Measurements from ENCODE around the gene SPEM2. TPM values are rescaled to one million over a fixed set of nuclear protein-coding genes. Genes with fewer than 3 reads are reported as not detected.

SPEM2 gene
- total and polyA plus RNA-seq, 2 of the 8 experiments (the other 6 are each of a cell fraction or from before 2014, with no cell fraction given), result 0.03 TPM; not detected in 1

- ChIA-PET CTCF (ENCODE audit: partially characterized antibody) (interaction anchor here (0.6 to 2.4 kb wide), 3 partner anchors 18 to 56 kb away, joined by 3 to 6 read pairs (median 4); no protein-coding TSS in a partner anchor), POLR2A (ENCODE audit: partially characterized antibody) (interaction anchor here (1.2 to 2.2 kb wide), 5 partner anchors 25 to 54 kb away, joined by 3 to 6 read pairs (median 4); partner anchors contain the start of gene TMEM256)
- H3K4ac ChIP-seq (replicated peaks; ENCODE audit: insufficient read length, low read depth, low read length), result no peak overlapping the region
- H3K27me3 ChIP-seq (replicated peaks in 1 of 4; ENCODE audit: control insufficient read depth in 3 of 4, extremely low read depth in 1 of 4, insufficient read depth in 3 of 4, low read length in 3 of 4), result peaks cover 0 to 2% (median 0%) of the 10 kb centered on the region in 4 experiments; a peak in 2 of 7 replicates
- no peak overlapping the region for H3K9ac ChIP-seq (replicated peaks in 1 of 4; ENCODE audit: extremely low read depth in 1 of 4, low read depth in 3 of 4, low read length in 3 of 4)
- no peak overlapping the region for H4K8ac ChIP-seq (ENCODE audit: extremely low read depth, insufficient read depth, low read length)
- H2BK12ac ChIP-seq (ENCODE audit: low read depth, low read length), result no peak overlapping the region
- no peak overlapping the region for H3K56ac ChIP-seq (replicated peaks; ENCODE audit: insufficient read length, low read depth, low read length)
- H3K18ac ChIP-seq (ENCODE audit: extremely low read depth, low read length), result no peak overlapping the region
- no peak overlapping the region for H2BK5ac ChIP-seq (ENCODE audit: low read depth, low read length)
- H2BK120ac ChIP-seq (replicated peaks; ENCODE audit: low read depth, low read length), result no peak overlapping the region
- no peaks in the 10 kb centered on the region for H3K36me3 ChIP-seq (ENCODE audit: control insufficient read depth in 2 of 4, insufficient read depth in 4 of 4, low read length in 3 of 4)
- H2AK5ac ChIP-seq (ENCODE audit: low read depth, low read length), result no peak overlapping the region
- no peak overlapping the region for H3K4me3 ChIP-seq (ENCODE audit: extremely low read depth in 1 of 4, insufficient read depth in 2 of 4, low read depth in 3 of 4, low read length in 4 of 4)
- no peak overlapping the region for H2BK20ac ChIP-seq (ENCODE audit: low read length)
- DNase-seq (ENCODE audit: low read depth in 1 of 2, low spot score in 2 of 2) (no peak), FAIRE-seq (no peak)
- no peak overlapping the region for H3K27ac ChIP-seq (ENCODE audit: low read depth, low read length)
- no peak overlapping the region for H3K14ac ChIP-seq (ENCODE audit: insufficient read length)
- no peaks in the 10 kb centered on the region for H4K20me1 ChIP-seq (replicated peaks in 1 of 2; ENCODE audit: control insufficient read depth in 1 of 2, insufficient read depth in 2 of 2, low read length in 2 of 2)
- no peak overlapping the region for H3K4me2 ChIP-seq (ENCODE audit: insufficient read depth in 1 of 2, low read depth in 2 of 2, low read length in 2 of 2)
- no peak overlapping the region for H2AFZ ChIP-seq (ENCODE audit: low read length)
- no peak for TF ChIP-seq JUN (IDR thresholded peaks at IDR 0.05; ENCODE audit: low read depth, low read length)
- TF ChIP-seq EGR1 (IDR thresholded peaks at IDR 0.05; ENCODE audit: borderline replicate concordance, low read depth, low read length), result no peak
- TF ChIP-seq SIRT6 (IDR thresholded peaks at IDR 0.05; ENCODE audit: low read length), result no peak
- H2BK15ac ChIP-seq (ENCODE audit: low read length), result no peak overlapping the region
- WGBS, 2 experiments (ENCODE audit: extremely low coverage in 1 of 2, insufficient coverage in 1 of 2, insufficient read length in 1 of 2, insufficient replicate concordance in 2 of 2, low coverage in 1 of 2, low lambda C conversion rate in 2 of 2, missing lambda C conversion rate in 1 of 2), result 94% methylated on average over 1 of the region's 1 CpG; no CpG with 5 or more reads in 1 of the 2 experiments
- no peak overlapping the region for H3K23ac ChIP-seq (ENCODE audit: insufficient read length)
- H3K79me2 ChIP-seq (ENCODE audit: control insufficient read depth in 1 of 2, insufficient read depth in 2 of 2, low read length in 2 of 2), result no peaks in the 10 kb centered on the region
- no peaks in the 10 kb centered on the region for H3K9me3 ChIP-seq (ENCODE audit: insufficient read depth in 2 of 2, low read depth in 1 of 2, low read length in 1 of 2)
- H4K91ac ChIP-seq (replicated peaks; ENCODE audit: insufficient read length, low read length), result no peak overlapping the region
- H3K23me2 ChIP-seq (ENCODE audit: low read depth, low read length), result peaks cover 6% of the 10 kb centered on the region
- no peaks in the 10 kb centered on the region for H3K79me1 ChIP-seq (ENCODE audit: low read depth, low read length)
- H4K5ac ChIP-seq (ENCODE audit: insufficient read length, low read depth, low read length), result no peak overlapping the region
- peaks cover 0 to 3% (median 1%) of the 10 kb centered on the region in 4 experiments; a peak in 4 of 7 replicates for H3K4me1 ChIP-seq (replicated peaks in 1 of 4; ENCODE audit: control insufficient read depth in 3 of 4, insufficient read depth in 4 of 4, low read length in 3 of 4)
These were observed 5.8 kb downstream of the SPEM2 start for GRCh38 chr17:7431231-7431630.

All from H1 (cell line).